RPMI8226 (cell line): ENCODE data around the gene GMPS.
"Not testable (repeated sequence)": the region's sequence is repeated elsewhere in the genome, so short reads cannot be mapped to it uniquely, and the experiment has no call there.

Experiments used
- DNase-seq: peaks from one replicate; pipeline ENCODE4 v3.0.0-alpha.2; 2015

The GMPS gene

DNA sequence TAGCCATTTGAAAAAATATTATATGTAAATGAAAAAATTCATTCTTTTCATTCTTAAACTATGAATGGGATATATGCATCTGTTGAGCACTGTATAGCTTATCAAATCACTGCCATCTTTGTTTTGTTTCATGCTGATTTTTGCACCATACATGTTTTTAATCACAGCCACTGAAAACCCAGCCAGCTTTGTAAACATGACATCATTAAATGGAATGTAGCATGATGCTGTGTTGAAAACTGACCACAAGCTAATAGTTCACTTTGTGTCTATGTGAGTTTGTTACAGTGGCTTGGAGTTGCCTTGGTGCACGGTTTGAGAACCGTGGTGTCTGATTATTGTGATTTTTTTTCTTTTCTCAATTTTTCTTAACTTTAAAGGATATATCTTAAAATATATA is 75.7 kb downstream of the GMPS start:
- DNase-seq = no peak

- no peak for DNase-seq
These were observed 78.0 kb downstream of the GMPS start for GRCh38 chr3:155948476-155948875.

DNA sequence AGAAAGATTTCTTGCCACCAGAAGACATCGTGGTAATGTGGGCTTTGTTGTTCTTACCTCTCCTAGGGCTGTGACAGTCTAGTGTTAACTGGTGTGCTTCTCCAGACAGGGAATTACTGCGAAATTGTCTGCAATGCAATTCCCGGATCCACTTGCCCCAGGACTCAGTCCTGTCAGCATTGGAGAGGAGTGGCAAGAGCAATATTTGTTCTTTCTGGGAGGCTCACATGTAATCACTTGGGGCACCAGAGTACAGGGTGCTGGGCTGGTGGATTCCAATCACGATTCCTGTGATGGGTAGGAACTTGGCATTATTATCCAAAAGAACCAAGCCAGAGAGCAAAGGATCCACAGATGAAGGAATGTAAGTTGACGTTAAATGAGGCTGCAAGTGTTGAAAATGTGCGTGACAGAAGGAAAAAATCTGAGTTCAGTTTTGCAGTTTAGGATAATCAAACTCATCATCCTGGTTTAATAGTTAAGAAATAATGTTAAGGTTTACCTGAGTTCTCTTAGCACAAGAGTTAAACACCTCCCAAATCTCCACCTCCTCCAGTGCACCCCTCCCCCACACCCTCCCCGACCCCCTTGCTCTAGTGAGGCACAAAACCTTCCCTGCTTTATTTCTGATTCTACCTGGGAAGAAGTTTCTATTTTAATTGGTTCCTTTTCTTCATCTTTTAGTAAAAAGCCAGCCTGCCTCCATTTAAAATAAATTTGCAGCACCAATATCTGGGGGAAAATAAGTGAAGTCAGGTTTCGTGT is 79.2 kb downstream of the GMPS start:
- no peak for DNase-seq

DNA sequence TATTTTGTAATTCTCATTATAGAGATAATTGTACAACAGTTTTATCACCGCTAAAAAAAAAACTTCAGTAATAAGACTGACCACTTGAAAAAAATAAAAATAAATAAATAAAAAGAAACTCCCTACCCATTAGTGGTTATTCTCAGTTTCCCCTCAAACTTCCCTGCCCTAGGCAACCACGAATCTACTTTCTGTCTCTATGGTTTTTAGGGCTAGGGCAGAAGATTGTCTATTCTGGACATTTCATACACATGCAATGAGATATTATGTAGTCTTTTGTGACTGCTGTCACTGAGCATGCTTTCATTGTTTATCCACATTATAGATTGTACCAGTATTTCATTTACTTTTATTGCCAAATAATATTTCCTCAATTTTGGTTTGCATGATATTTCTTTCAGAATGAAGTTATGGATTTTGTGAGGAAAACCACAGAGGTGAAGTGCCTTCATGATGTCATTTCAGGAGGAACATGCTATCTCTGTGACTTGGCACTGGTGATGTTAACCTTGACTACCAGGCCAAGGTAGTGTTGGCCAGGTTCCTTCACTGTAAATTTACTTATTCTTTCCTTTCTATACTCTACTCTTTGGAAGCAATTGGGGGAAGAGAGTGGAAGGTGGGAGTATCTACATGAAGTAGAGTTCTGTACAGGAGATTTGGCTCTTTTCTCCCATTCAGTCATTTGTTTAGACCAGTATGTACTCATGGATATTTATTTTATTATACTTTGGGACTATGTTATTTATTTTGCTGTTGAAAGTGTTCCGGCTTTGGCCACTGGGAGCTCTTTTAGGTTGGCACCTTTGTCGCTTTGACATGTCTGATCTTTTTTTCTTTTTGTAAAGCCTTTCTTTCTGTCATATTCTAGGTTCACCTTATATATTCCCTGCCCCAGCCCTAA is 86.3 kb downstream of the GMPS start:
- no peak for DNase-seq

GRCh38 chr3:155957412-155957880 is 87.0 kb downstream of the GMPS start:
- DNase-seq = no peak

DNA sequence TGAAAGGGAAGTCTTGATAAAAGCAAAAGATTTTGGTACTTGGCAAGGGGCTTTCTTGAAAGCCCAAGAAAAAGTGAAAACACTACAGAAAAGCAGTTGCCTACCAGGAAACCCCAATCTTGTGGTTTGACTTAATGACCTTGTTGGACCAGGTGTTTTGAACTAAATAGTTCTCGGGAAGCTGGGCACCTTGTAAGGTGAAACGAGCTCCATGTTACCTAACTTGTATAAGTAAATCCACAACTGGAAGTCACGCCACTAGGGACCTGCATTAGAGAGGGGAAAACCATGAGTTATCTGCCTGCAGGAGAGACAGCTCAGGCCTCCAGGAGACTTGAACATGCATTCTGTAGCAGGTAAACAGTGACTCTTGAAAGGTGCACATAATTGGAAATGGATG is 88.2 kb downstream of the GMPS start:
- DNase-seq = peak; percentile 38

- no peak for DNase-seq
These were observed 89.6 kb downstream of the GMPS start for GRCh38 chr3:155960060-155960459.

- not testable (repeated sequence) for DNase-seq
These were observed 90.6 kb downstream of the GMPS start for GRCh38 chr3:155961044-155961443.

GRCh38 chr3:155963570-155963969 is 93.1 kb downstream of the GMPS start:
- DNase-seq = no peak

- DNase-seq = peak; percentile 11
These were observed 99.9 kb downstream of the GMPS start for GRCh38 chr3:155970398-155970797.

GRCh38 chr3:155972885-155973584 is 102.6 kb downstream of the GMPS start:
- DNase-seq = no peak

GRCh38 chr3:155978324-155978723 is 107.9 kb downstream of the GMPS start:
- no peak for DNase-seq

DNA sequence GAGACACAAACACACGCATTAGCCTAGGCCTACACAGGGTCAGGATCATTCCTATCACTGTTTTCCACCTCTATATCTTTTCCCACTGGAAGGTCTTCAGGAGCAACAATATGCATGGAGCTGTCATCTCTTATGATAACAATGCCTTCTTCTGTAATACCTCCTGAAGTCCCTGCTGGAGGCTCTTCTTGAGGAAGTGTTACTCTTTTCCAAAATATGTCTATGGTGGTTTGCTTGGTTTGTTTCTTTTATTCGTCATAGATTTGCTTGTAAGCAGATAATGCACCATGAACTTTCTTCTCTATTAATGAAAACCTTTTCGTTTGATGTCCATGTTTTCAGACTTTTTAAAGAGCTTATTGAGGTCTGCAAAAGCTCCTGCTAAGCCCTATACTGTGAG is 109.3 kb downstream of the GMPS start:
- no peak for DNase-seq

DNA sequence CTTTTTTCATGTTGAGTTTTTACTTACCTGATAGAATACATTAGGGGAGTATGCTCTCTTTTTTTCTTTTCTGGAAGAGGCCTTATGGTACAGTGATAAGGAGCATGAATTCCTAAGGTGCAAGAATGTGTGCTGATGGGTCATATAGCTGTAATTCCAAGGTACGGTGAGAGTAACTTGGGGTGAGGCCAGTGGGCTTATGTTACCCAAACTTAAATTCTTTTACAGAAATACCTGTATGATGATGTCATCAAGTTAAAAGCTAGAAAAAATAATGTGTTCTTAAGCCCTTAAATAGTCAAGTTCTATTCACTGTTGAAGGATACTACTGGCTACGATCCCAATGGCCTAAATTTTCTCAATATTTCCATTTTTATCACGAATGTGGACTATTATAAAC is 111.2 kb downstream of the GMPS start:
- DNase-seq = no peak

DNA sequence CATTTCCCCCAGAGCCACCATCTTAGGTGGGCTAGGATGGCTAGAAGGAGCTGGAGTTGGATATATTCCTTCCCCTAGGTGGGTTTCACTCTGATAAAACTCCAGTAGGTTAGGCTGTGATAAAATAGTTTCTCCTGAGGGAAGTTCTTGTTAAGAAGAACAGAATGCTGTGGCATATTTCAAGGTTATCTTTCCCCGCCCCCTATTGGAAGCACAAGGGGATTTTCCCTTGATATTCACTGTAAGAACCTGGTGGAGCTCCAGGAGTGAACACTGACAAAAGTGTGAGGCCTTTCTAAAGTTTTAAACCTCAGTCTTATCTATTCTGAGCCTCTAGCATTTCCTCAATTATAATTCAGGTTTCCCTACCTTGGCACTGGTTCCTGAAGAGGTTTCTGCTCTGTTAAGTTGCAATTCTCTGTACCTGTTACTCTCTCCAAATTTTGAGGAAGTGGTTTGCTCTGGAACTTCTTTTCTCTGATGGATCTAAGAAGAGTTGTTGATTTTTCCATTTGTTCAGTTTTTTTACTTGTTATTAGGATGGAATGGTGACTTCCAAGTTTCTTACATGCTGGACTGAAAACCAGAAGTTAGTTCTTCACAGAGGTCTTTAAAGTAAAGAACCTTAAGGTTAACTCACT is 113.5 kb downstream of the GMPS start:
- DNase-seq = no peak

DNA sequence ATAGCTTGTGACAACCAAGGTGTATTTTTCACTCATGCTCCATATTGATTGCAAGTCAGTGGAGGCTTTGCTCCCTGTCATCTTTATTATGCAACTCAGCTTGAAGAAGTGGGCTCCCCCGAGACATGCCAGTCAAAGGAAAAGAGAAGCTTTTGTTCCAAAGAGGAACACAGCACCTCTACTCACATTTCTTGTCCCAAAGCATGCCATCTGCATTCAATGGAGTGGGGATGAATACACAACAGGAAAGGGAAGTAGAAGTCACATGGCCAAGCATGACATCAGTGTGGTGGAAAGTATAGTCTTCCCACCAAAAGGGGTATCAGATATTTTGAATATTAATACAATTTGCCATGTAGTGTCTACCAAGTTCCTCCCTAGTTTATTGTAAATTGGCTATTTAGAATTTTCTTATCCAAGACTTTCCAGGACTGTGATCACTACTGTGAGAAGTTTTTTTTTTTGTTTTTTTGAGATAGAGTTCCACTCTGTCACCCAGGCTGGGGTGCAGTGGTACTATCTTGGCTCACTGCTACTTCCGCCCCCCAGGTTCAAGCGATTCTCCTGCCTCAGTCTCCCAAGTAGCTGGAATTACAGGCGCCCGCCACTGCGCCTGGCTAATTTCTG is 114.5 kb downstream of the GMPS start:
- DNase-seq = no peak

DNA sequence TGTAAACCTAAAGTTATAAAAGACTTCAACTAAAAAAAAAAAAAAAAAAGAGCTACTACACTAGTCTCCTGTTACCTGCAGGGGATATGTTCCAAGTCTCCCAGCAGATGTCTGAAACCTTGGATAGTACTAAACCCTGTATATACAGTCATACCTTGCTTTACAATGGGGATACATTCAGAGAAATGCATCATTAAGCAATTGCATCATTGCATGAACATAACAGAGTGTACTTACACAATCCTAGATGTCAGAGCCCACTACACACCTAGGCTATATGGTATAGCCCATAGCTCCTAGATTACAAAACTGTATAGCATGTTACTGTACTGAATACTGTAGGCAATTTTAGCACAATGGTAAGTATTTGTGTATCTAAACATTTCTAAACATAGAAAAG is 119.1 kb downstream of the GMPS start:
- no peak for DNase-seq

DNA sequence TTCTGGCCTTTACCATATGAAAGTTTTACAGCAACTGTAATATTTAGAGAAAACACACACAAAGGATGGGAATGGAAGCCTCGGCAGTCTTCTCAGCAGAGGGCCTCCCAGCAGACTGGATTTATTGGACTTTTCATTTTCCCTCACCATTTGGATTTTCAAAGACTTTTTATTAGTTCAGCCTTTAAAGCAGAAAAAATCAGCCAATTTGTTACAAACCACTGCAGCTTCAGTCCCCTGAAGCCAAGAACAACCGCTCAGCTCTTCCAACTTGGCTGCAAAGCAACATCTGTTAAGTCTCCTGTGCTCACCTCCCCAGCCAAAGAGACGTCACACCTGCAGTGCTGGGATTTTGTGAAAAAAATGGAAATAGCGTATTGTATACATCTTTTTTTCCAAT is 120.8 kb downstream of the GMPS start:
- no peak for DNase-seq

GRCh38 chr3:155991847-155992246 is 121.4 kb downstream of the GMPS start:
- no peak for DNase-seq
